GM15510 (cell line): ENCODE data around the gene SOCS2.

ENCODE experiments used
- POLR2A ChIP-seq: IDR thresholded peaks from 3 replicates; pipeline ENCODE4 v1.6.1; 2011; ENCODE audit warnings: borderline replicate concordance; ENCODE audit not compliant: insufficient read length; ENCODE audit errors: extremely low read depth

The SOCS2 gene

GRCh38 chr12:93552427-93552826 lies 20.0 kb upstream of the SOCS2 start:
- no peak for TF ChIP-seq POLR2A

- TF ChIP-seq POLR2A: no peak
Observed at GRCh38 chr12:93563807-93564538, 8.5 kb upstream of the SOCS2 start.

GRCh38 chr12:93565760-93566159 lies 6.7 kb upstream of the SOCS2 start:
- no peak for TF ChIP-seq POLR2A

- no peak for TF ChIP-seq POLR2A
Observed at GRCh38 chr12:93567174-93567573, 5.3 kb upstream of the SOCS2 start.

GRCh38 chr12:93568091-93568490 lies 4.4 kb upstream of the SOCS2 start:
- no peak for TF ChIP-seq POLR2A

GRCh38 chr12:93569301-93569655 lies 3.2 kb upstream of the SOCS2 start:
- no peak for TF ChIP-seq POLR2A

GRCh38 chr12:93569656-93570551 lies 2.6 kb upstream of the SOCS2 start:
- peak; percentile 25 for TF ChIP-seq POLR2A

- TF ChIP-seq POLR2A: peak; percentile 45
Observed at GRCh38 chr12:93570552-93571364, 1.7 kb upstream of the SOCS2 start.

GRCh38 chr12:93571365-93571924 lies 1.0 kb upstream of the SOCS2 start:
- TF ChIP-seq POLR2A: no peak

GRCh38 chr12:93572712-93573551 lies 457 bp downstream of the SOCS2 start:
- TF ChIP-seq POLR2A: no peak

GRCh38 chr12:93573552-93574223 lies 1.2 kb downstream of the SOCS2 start:
- no peak for TF ChIP-seq POLR2A

GRCh38 chr12:93577222-93577621 lies 4.7 kb downstream of the SOCS2 start:
- TF ChIP-seq POLR2A: no peak

- TF ChIP-seq POLR2A: no peak
Observed at GRCh38 chr12:93578221-93578620, 5.7 kb downstream of the SOCS2 start.

GRCh38 chr12:93580682-93581081 lies 8.2 kb downstream of the SOCS2 start:
- TF ChIP-seq POLR2A: no peak

- no peak for TF ChIP-seq POLR2A
Observed at GRCh38 chr12:93581370-93581769, 8.9 kb downstream of the SOCS2 start.
